Vagina (tissue), 2 donors: Measurements from ENCODE around the gene TMTC2.

Experiments
- POLR2AphosphoS5 ChIP-seq, 2 donors: sonication (generic); formaldehyde crosslinking; IDR thresholded peaks; one replicate each; pipeline ENCODE4 v1.9.0; 2017; ENCODE audit warnings: antibody characterized with exemption in 2 of 2, mild to moderate bottlenecking in 2 of 2, low read depth in 1 of 2; ENCODE audit not compliant: insufficient read depth in 1 of 2
- TF ChIP-seq, protein P1 (sequence below), 3 experiments: fragments of 450-650 bp in 2 of 3; fragments of 200-600 bp in 1 of 3; sonication (generic) in 1 of 3; IDR thresholded peaks; one replicate each; pipeline ENCODE4 v1.5.1; 2017 to 2019; ENCODE audit warnings: antibody characterized with exemption in 3 of 3, mild to moderate bottlenecking in 2 of 3, moderate library complexity in 2 of 3

- TF ChIP-seq, protein P1, sequence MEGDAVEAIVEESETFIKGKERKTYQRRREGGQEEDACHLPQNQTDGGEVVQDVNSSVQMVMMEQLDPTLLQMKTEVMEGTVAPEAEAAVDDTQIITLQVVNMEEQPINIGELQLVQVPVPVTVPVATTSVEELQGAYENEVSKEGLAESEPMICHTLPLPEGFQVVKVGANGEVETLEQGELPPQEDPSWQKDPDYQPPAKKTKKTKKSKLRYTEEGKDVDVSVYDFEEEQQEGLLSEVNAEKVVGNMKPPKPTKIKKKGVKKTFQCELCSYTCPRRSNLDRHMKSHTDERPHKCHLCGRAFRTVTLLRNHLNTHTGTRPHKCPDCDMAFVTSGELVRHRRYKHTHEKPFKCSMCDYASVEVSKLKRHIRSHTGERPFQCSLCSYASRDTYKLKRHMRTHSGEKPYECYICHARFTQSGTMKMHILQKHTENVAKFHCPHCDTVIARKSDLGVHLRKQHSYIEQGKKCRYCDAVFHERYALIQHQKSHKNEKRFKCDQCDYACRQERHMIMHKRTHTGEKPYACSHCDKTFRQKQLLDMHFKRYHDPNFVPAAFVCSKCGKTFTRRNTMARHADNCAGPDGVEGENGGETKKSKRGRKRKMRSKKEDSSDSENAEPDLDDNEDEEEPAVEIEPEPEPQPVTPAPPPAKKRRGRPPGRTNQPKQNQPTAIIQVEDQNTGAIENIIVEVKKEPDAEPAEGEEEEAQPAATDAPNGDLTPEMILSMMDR (IDR thresholded peaks at IDR 0.05): no peak
- no peak for TF ChIP-seq POLR2AphosphoS5 (IDR thresholded peaks at IDR 0.05; ENCODE audit: insufficient read depth in 1 of 2, low read depth in 1 of 2)
Measured at GRCh38 chr12:83074358-83074894, 387.7 kb downstream of the TMTC2 start.
